Measurements from ENCODE around the gene MMP2. TPM values are rescaled to one million over a fixed set of nuclear protein-coding genes. Genes with fewer than 3 reads are reported as not detected.

The MMP2 gene
- polyA plus RNA-seq, 1 donor from 2014 or later: not detected

DNA sequence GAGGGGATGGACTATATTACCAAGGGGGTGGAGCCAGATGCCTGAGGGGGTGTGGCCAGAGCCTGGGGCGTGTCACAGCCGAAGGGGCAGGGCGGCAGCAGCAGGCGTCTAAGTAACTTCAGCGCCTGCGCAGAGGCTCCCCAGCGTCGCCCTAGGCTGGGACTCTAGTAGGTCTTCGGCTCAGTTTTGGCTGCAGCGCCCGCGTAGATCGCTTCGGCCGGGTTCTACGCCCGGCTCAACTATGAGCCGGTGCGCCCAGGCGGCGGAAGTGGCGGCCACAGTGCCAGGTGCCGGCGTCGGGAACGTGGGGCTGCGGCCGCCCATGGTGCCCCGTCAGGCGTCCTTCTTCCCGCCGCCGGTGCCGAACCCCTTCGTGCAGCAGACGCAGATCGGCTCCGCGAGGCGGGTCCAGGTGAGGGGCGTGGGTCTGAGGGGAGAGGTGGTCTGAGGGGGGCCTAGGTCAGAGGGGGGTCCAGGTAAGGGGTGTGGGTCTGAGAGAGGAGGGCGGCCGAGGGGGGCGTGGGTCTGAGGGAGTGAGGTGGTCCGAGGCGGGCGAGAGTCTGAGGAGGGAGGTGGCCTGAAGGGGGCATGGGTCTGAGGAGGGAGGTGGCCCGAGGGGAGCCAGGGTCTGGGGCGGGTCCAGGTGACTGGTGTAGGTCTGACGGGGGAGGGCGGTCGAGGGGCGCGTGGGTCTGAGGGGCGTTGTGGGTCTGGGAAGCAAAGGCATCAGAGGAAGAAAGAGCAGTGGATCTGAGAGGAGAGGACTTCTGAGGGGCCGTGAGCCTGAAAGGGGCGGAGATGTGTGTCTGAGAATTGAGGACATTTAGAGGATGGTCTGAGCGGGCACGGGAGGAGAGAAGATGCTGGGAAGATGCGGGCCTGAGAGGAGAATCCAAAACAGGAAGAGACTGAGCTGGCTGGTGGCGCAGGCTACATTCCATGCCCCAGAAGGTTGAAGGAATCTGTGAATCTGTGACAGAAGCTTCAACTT is 30.2 kb downstream of the MMP2 start, which contains the start of gene LPCAT2:
TSS of gene LPCAT2 (plus strand) at position 132 of the 991 bp plus-strand sequence. CDS start at position 242, 110 bp downstream.
- H3K27me3 Mint-ChIP-seq: peaks cover 25% of the 10 kb centered on the region
- peaks cover 0 to 3% (median 1%) of the 10 kb centered on the region in 3 donors for H3K4me1 Mint-ChIP-seq
- H3K9me3 Mint-ChIP-seq: peaks cover 6 to 11% (median 9%) of the 10 kb centered on the region in 3 donors
- H3K27ac Mint-ChIP-seq: peak within 1 kb of the TSS in 1 of 3 donors; percentile 53
- H3K36me3 Mint-ChIP-seq: no peaks in the 10 kb centered on the region
- peak within 1 kb of the TSS in 3 of 4 donors; percentile 29 to 67 (median 60) for H3K4me3 Mint-ChIP-seq

DNA sequence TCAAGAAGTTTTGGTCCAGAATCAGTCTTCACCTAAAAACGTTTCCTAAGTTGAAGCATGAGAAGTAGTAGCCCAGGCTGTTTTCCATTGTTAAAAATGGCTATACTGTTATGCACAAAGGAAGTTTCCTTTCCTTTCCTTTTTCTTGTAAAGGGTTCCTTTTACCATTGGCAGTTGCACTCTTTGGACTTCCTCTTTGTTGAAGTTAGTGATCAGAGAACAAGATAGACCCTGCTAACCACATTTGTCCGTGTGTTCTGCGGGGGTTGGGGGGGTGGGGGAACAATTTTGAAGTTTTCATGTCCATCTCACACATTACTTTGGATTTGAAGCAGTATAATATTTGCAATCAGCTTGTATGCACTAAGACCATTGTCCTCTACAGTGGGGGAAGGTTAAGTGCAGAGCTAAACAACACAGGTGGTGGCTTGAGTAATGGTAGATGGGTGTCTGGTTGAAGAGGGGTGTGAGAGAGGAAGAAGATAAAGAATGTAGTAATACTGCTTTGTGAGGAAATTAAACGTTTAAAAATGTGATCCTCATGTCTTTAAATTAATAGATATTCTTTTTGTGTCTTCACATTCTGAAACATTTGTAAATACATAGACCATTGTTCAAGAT is 31.3 kb downstream of the MMP2 start:
- peaks cover 0 to 3% (median 1%) of the 10 kb centered on the region in 3 donors for H3K4me1 Mint-ChIP-seq
- no peak overlapping the region for H3K4me3 Mint-ChIP-seq
- H3K36me3 Mint-ChIP-seq: no peaks in the 10 kb centered on the region
- H3K27ac Mint-ChIP-seq: no peak overlapping the region
- H3K27me3 Mint-ChIP-seq: peaks cover 25% of the 10 kb centered on the region
- H3K9me3 Mint-ChIP-seq: peaks cover 6 to 14% (median 9%) of the 10 kb centered on the region in 3 donors

- no peak overlapping the region for H3K27ac Mint-ChIP-seq
- peaks cover 21% of the 10 kb centered on the region for H3K27me3 Mint-ChIP-seq
- H3K9me3 Mint-ChIP-seq: peaks cover 6 to 13% (median 9%) of the 10 kb centered on the region in 3 donors
Measured at GRCh38 chr16:55512941-55513340, 33.9 kb downstream of the MMP2 start.

DNA sequence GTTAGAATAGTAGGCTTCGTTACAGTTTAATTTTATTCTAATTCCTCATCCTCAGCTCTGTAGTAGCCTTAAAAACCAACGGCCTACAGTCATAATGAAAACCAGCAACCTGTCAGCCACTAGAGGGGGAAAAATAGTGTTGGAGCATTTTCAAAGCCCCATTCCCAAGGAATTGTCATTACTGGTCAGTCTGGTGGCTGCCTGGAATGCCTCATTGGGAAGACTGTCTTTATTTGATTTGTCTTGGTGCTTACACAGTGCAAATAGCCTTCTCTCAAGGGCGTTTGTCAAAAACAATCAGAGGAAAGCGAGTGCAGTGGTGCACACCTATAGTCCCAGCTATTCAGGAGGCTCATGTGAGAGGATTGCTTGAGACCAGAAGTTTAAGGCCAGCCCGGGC is 34.6 kb downstream of the MMP2 start:
- H3K4me3 Mint-ChIP-seq: no peak overlapping the region
- peaks cover 6 to 13% (median 9%) of the 10 kb centered on the region in 3 donors for H3K9me3 Mint-ChIP-seq
- H3K27ac Mint-ChIP-seq: no peak overlapping the region
- H3K36me3 Mint-ChIP-seq: no peaks in the 10 kb centered on the region
- H3K4me1 Mint-ChIP-seq: peaks cover 0 to 3% (median 1%) of the 10 kb centered on the region in 3 donors
- H3K27me3 Mint-ChIP-seq: peaks cover 19% of the 10 kb centered on the region

More at GRCh38 chr16:55512941-55513340, 33.9 kb downstream of the MMP2 start:
- H3K4me3 Mint-ChIP-seq: no peak overlapping the region
- no peaks in the 10 kb centered on the region for H3K36me3 Mint-ChIP-seq
- H3K4me1 Mint-ChIP-seq: peaks cover 0 to 3% (median 1%) of the 10 kb centered on the region in 3 donors

DNA sequence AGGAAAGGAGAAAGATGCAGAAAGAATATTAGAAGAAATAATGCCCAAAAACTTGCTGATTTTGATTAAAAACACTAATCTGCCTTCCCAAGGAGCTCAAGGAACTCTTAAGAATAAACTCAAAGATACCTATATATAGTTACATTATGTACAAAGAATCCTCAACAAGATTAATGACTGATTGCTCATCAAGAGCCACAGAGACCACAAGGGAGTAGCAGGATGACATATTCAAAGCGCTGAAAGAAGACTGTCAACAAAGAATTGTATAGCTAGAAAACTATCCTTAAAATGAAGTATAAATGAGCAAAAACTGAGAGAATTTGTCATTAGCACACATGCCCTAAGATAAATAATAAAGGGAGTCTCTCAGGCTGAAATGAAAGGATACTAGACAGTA is 36.1 kb downstream of the MMP2 start:
- peaks cover 6 to 9% (median 8%) of the 10 kb centered on the region in 3 donors for H3K9me3 Mint-ChIP-seq
- H3K4me1 Mint-ChIP-seq: no peaks in the 10 kb centered on the region
- no peaks in the 10 kb centered on the region for H3K36me3 Mint-ChIP-seq
- H3K27ac Mint-ChIP-seq: no peak overlapping the region
- H3K4me3 Mint-ChIP-seq: peak overlapping the region in 1 of 4 donors; percentile 23
- H3K27me3 Mint-ChIP-seq: peaks cover 10% of the 10 kb centered on the region

GRCh38 chr16:55521792-55522191 is 42.8 kb downstream of the MMP2 start:
- Mint-ChIP-seq H3K36me3 (no peaks in the 10 kb centered on the region), H3K4me3 (no peak overlapping the region), H3K27me3 (no peaks in the 10 kb centered on the region), H3K27ac (no peak overlapping the region), H3K4me1 (no peaks in the 10 kb centered on the region), H3K9me3 (peaks cover 0 to 8% (median 2%) of the 10 kb centered on the region in 3 donors)

- peaks cover 0 to 8% (median 0%) of the 10 kb centered on the region in 3 donors for H3K9me3 Mint-ChIP-seq
- no peaks in the 10 kb centered on the region for H3K36me3 Mint-ChIP-seq
- H3K4me1 Mint-ChIP-seq: no peaks in the 10 kb centered on the region
- H3K4me3 Mint-ChIP-seq: no peak overlapping the region
- no peak overlapping the region for H3K27ac Mint-ChIP-seq
- no peaks in the 10 kb centered on the region for H3K27me3 Mint-ChIP-seq
Measured at GRCh38 chr16:55526441-55526840, 47.4 kb downstream of the MMP2 start.

DNA sequence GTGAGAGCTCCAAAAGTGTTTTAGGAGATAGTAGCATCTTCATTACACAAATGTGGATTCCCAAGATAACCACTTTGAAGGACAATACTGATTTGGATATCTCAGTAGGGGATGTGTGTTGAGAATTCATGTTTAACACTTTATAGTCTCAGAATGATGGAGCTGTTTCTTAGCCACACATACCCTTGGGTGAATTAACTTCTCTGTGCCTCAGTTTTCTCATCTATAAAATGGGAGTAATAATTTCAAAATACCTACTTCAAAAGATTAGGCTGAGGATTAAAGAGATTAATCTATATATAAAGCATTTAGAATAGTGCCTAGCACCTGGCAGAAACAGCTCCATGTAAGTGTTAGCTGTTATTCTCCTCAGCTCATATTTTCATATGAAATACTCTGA is 48.9 kb downstream of the MMP2 start:
- Mint-ChIP-seq H3K27ac (no peak overlapping the region), H3K27me3 (no peaks in the 10 kb centered on the region), H3K36me3 (no peaks in the 10 kb centered on the region), H3K4me3 (no peak overlapping the region), H3K9me3 (no peaks in the 10 kb centered on the region), H3K4me1 (no peaks in the 10 kb centered on the region)

- no peak overlapping the region for H3K27ac Mint-ChIP-seq
- no peaks in the 10 kb centered on the region for H3K27me3 Mint-ChIP-seq
- H3K9me3 Mint-ChIP-seq: no peaks in the 10 kb centered on the region
- H3K4me3 Mint-ChIP-seq: no peak overlapping the region
- H3K4me1 Mint-ChIP-seq: no peaks in the 10 kb centered on the region
- H3K36me3 Mint-ChIP-seq: no peaks in the 10 kb centered on the region
Measured at GRCh38 chr16:55529018-55529417, 50.0 kb downstream of the MMP2 start.

GRCh38 chr16:55530316-55530856 is 51.4 kb downstream of the MMP2 start:
- H3K27me3 Mint-ChIP-seq: no peaks in the 10 kb centered on the region
- no peaks in the 10 kb centered on the region for H3K9me3 Mint-ChIP-seq
- H3K4me1 Mint-ChIP-seq: no peaks in the 10 kb centered on the region
- H3K27ac Mint-ChIP-seq: no peak overlapping the region
- no peaks in the 10 kb centered on the region for H3K36me3 Mint-ChIP-seq
- H3K4me3 Mint-ChIP-seq: no peak overlapping the region

GRCh38 chr16:55532227-55532626 is 53.2 kb downstream of the MMP2 start:
- Mint-ChIP-seq H3K4me1 (no peaks in the 10 kb centered on the region), H3K9me3 (no peaks in the 10 kb centered on the region), H3K27ac (no peak overlapping the region), H3K36me3 (no peaks in the 10 kb centered on the region), H3K4me3 (no peak overlapping the region), H3K27me3 (no peaks in the 10 kb centered on the region)

GRCh38 chr16:55534756-55535155 is 55.8 kb downstream of the MMP2 start:
- Mint-ChIP-seq H3K9me3 (no peaks in the 10 kb centered on the region), H3K27ac (no peak overlapping the region), H3K4me1 (no peaks in the 10 kb centered on the region), H3K27me3 (no peaks in the 10 kb centered on the region), H3K36me3 (no peaks in the 10 kb centered on the region), H3K4me3 (no peak overlapping the region)

- no peak overlapping the region for H3K27ac Mint-ChIP-seq
- H3K9me3 Mint-ChIP-seq: no peaks in the 10 kb centered on the region
- H3K36me3 Mint-ChIP-seq: no peaks in the 10 kb centered on the region
- no peak overlapping the region for H3K4me3 Mint-ChIP-seq
- no peaks in the 10 kb centered on the region for H3K4me1 Mint-ChIP-seq
- H3K27me3 Mint-ChIP-seq: no peaks in the 10 kb centered on the region
Measured at GRCh38 chr16:55539049-55539448, 60.1 kb downstream of the MMP2 start.

GRCh38 chr16:55539488-55539887 is 60.5 kb downstream of the MMP2 start:
- Mint-ChIP-seq H3K4me3 (no peak overlapping the region), H3K27ac (no peak overlapping the region), H3K4me1 (no peaks in the 10 kb centered on the region)

GRCh38 chr16:55540221-55540620 is 61.2 kb downstream of the MMP2 start:
- Mint-ChIP-seq H3K4me3 (no peak overlapping the region), H3K27me3 (no peaks in the 10 kb centered on the region), H3K27ac (no peak overlapping the region), H3K9me3 (no peaks in the 10 kb centered on the region), H3K4me1 (no peaks in the 10 kb centered on the region), H3K36me3 (no peaks in the 10 kb centered on the region)

More at GRCh38 chr16:55539488-55539887, 60.5 kb downstream of the MMP2 start:
- Mint-ChIP-seq H3K27me3 (no peaks in the 10 kb centered on the region), H3K9me3 (no peaks in the 10 kb centered on the region), H3K36me3 (no peaks in the 10 kb centered on the region)

Data from IgD-negative memory B cell (primary cell).